ENCODE data around the gene LY6G5B. TPM values are rescaled to one million over a fixed set of nuclear protein-coding genes. Genes with fewer than 3 reads are reported as not detected.

The LY6G5B gene
- total RNA-seq, 2 donors from 2014 or later, result 1.8 to 13.0 TPM

- no peaks in the 10 kb centered on the region for H3K4me1 ChIP-seq (replicated peaks)
- H3K36me3 ChIP-seq, result peaks cover 45 to 78% of the 10 kb centered on the region in 2 donors
- no peak for DNase-seq (ENCODE audit: low spot score)
- no peak overlapping the region for H3K27ac ChIP-seq
- intact Hi-C loops (cut with DNase I), result no loop called here
- H3K9me3 ChIP-seq, result no peaks in the 10 kb centered on the region
- H3K27me3 ChIP-seq (replicated peaks; ENCODE audit: insufficient read depth), result no peaks in the 10 kb centered on the region
- TF ChIP-seq POLR2A (IDR thresholded peaks at IDR 0.05) (no peak), POLR2AphosphoS5 (IDR thresholded peaks at IDR 0.05) (no peak), CTCF (IDR thresholded peaks at IDR 0.05) (no peak)
- 88% methylated on average over 17 of the region's 17 CpGs for WGBS
- H3K4me3 ChIP-seq, result no peak overlapping the region
Observed at GRCh38 chr6:31643818-31644454, 25.8 kb upstream of the LY6G5B start.

GRCh38 chr6:31645325-31645724, 24.5 kb upstream of the LY6G5B start:
- Histone ChIP-seq H3K9me3 (no peaks in the 10 kb centered on the region), H3K4me3 (no peak overlapping the region), H3K36me3 (peaks cover 45 to 73% of the 10 kb centered on the region in 2 donors), H3K27ac (no peak overlapping the region), H3K4me1 (replicated peaks) (no peaks in the 10 kb centered on the region), H3K27me3 (replicated peaks; ENCODE audit: insufficient read depth) (no peaks in the 10 kb centered on the region)
- no peak for TF ChIP-seq CTCF (IDR thresholded peaks at IDR 0.05)
- no peak for TF ChIP-seq POLR2AphosphoS5 (IDR thresholded peaks at IDR 0.05)
- no peak for DNase-seq (ENCODE audit: low spot score)
- 97% methylated on average over 9 of the region's 9 CpGs for WGBS
- intact Hi-C loops (cut with DNase I), result no loop called here

GRCh38 chr6:31651602-31652191, 18.1 kb upstream of the LY6G5B start:
- Histone ChIP-seq H3K4me3 (peak overlapping the region; percentile 64 to 72), H3K27ac (peak overlapping the region; percentile 97 to 99), H3K36me3 (peaks cover 14 to 26% of the 10 kb centered on the region in 2 donors), H3K9me3 (no peaks in the 10 kb centered on the region), H3K27me3 (replicated peaks; ENCODE audit: insufficient read depth) (no peaks in the 10 kb centered on the region), H3K4me1 (replicated peaks) (peaks cover 5% of the 10 kb centered on the region)
- TF ChIP-seq CTCF (IDR thresholded peaks at IDR 0.05) (no peak), POLR2AphosphoS5 (IDR thresholded peaks at IDR 0.05) (peak; percentile 70), POLR2A (IDR thresholded peaks at IDR 0.05) (peak; percentile 37)
- 2% methylated on average over 26 of the region's 29 CpGs for WGBS
- DNase-seq (ENCODE audit: low spot score), result peak; percentile 78
- intact Hi-C loops (cut with DNase I), result no loop called here

DNA sequence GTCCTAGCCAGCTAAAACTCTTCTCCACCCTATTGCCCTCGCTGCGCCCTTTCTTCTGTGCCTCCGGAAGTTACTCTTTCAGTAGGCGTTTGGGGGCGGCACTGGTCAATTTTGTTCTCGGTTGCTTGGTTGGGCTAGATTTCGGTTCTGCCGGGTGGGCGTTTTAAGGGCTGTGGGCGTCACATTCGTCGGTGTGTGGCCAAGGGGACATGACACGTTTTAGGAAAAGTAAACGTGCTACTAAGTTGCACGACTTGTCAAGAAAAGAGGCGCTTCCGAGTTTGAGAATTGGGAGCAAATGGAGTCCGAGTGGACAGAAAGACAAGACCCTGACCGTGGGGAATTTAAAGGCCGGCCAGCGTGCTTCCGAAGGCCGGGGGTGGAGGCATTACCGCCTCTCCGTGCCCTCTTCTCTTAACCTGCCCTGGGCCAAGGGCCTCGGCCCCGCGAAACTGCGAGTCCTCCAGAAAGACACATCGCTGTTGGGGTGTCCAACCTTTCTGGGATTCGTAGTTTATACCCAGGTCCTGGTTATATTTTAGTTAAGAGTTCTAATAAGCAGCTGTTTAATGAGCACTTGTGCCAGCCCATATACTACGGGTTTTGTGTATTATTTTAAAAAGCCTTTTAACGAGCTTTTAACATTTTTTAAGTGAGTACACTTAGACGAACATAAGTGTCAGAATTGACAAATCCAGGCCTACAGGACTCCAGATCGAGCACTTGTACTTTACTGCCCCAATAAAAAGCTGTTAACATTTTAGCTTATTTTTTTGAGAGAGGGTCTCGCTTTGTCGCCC, 16.7 kb upstream of the LY6G5B start:
- peaks cover 5% of the 10 kb centered on the region for H3K4me1 ChIP-seq (replicated peaks)
- H3K27me3 ChIP-seq (replicated peaks; ENCODE audit: insufficient read depth), result no peaks in the 10 kb centered on the region
- intact Hi-C loops (cut with DNase I), result no loop called here
- DNase-seq (ENCODE audit: low spot score), result peak; percentile 86
- peak overlapping the region; percentile 64 to 72 for H3K4me3 ChIP-seq
- 5% methylated on average over 37 of the region's 37 CpGs for WGBS
- H3K36me3 ChIP-seq, result peaks cover 7 to 13% of the 10 kb centered on the region in 2 donors
- no peaks in the 10 kb centered on the region for H3K9me3 ChIP-seq
- H3K27ac ChIP-seq, result peak overlapping the region; percentile 97 to 99
- TF ChIP-seq POLR2A (IDR thresholded peaks at IDR 0.05), result peak; percentile 71
- peak; percentile 91 for TF ChIP-seq POLR2AphosphoS5 (IDR thresholded peaks at IDR 0.05)
- no peak for TF ChIP-seq CTCF (IDR thresholded peaks at IDR 0.05)
